OCI-LY7 (cell line): Measurements from ENCODE around the gene RBM47.

Experiments
- CTCF ChIP-seq: fragments of 200-600 bp; sonication (generic); conservative IDR thresholded peaks from 2 replicates; pipeline ENCODE4 v1.5.1; 2014; ENCODE audit warnings: mild to moderate bottlenecking, antibody characterized with exemption, low read length, moderate library complexity, mixed read lengths
- EZH2phosphoT487 ChIP-seq: fragments of 200-600 bp; sonication (generic); IDR thresholded peaks from 2 replicates; pipeline ENCODE4 v1.6.1; 2018; ENCODE audit warnings: low read depth, borderline replicate concordance, mild to moderate bottlenecking, mixed run types, antibody characterized with exemption, low read length, moderate library complexity, mixed read lengths

DNA sequence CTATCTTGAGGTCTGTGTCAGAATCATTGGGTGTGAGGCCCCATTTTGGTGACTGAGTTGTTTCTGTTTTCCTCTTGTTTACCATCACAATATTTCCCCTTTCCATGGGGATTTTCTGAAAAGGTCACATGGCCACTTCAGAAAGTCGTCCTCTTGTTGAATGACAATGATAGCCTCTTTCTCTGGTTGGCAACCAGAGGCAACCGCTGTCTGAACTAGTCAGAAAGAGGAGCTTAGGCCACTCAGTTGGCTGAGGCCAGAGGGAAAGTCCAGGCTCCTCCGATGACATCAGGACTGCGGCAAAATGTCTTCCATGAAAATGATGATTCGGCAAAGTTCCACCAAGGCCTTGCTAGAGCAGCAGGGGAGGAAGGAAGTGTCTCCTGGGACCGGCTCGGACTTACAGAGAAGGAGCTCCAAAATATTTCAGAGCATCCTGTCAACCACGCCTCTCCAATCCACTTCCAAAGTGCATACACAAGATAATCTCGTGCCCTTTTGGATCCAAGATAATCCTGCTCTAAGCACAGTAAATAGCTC lies 19.1 kb upstream of the RBM47 start:
- no peak for TF ChIP-seq CTCF
- TF ChIP-seq EZH2phosphoT487: no peak
